IPS-18a (cell line): Measurements from ENCODE around the gene SLC47A2.
"Not testable (repeated sequence)": the region's sequence is repeated elsewhere in the genome, so short reads cannot be mapped to it uniquely, and the experiment has no call there.

Source experiments
- H3K27ac ChIP-seq: one replicate; pipeline ENCODE4 v1.5.1; 2013; ENCODE audit warnings: low read length
- H3K27me3 ChIP-seq: one replicate; pipeline ENCODE4 v1.6.1; 2013; ENCODE audit warnings: mild to moderate bottlenecking, low read length; ENCODE audit not compliant: control insufficient read depth, insufficient read depth
- H3K36me3 ChIP-seq: one replicate; pipeline ENCODE4 v1.6.1; 2013; ENCODE audit warnings: low read depth, low read length; ENCODE audit not compliant: control insufficient read depth
- H3K4me1 ChIP-seq: one replicate; pipeline ENCODE4 v1.6.1; 2013; ENCODE audit warnings: low read depth, low read length; ENCODE audit not compliant: control insufficient read depth
- H3K4me3 ChIP-seq: one replicate; pipeline ENCODE4 v1.5.1; 2013; ENCODE audit warnings: low read length
- H3K9ac ChIP-seq: one replicate; pipeline ENCODE4 v1.6.1; 2013; ENCODE audit warnings: mild to moderate bottlenecking, low read length, moderate library complexity
- H3K9me3 ChIP-seq: one replicate; pipeline ENCODE4 v1.6.1; 2013; ENCODE audit warnings: low read depth, low read length; ENCODE audit not compliant: control insufficient read depth

SLC47A2 gene

DNA sequence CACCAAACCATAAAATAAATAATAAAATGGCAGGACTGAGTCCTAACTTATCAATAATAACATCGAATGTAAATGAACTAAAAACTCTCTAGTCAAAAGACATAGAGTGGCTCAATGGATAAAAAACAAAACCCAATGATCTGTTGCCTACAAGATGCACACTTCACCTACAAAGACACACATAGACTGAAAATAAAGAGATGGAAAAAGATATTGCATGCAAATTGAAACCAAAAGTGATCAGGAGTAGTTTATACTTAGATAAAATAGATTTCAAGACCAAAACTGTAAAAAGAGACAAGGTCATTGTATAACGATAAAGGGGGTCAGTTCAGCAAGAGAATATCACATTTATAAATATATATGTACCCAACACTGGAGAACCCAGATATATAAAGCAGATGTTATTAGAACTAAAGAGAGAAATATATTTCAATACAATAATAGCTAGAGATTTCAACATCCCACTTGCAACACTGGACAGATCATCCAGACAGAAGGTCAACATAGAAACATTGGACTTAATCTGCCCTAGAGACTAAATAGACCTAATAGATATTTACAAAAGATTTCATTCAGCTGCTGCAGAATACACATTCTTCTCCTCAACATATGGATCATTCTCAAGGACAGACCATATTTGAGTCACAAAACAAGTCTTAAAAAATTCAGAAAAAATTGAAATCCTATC lies 29.8 kb downstream of the SLC47A2 start:
- H3K27me3 ChIP-seq, result no peaks in the 10 kb centered on the region
- peaks cover 22% of the 10 kb centered on the region for H3K9me3 ChIP-seq
- no peaks in the 10 kb centered on the region for H3K36me3 ChIP-seq
- no peaks in the 10 kb centered on the region for H3K4me1 ChIP-seq
- H3K4me3 ChIP-seq, result no peak overlapping the region
- H3K9ac ChIP-seq, result no peak overlapping the region
- no peak overlapping the region for H3K27ac ChIP-seq

GRCh38 chr17:19684909-19685580 lies 31.3 kb downstream of the SLC47A2 start:
- not testable (repeated sequence) for H3K36me3 ChIP-seq, H3K4me3 ChIP-seq, H3K27ac ChIP-seq, H3K4me1 ChIP-seq, H3K9ac ChIP-seq, H3K27me3 ChIP-seq
- H3K9me3 ChIP-seq, result peaks cover 22% of the 10 kb centered on the region

- H3K27ac ChIP-seq, result no peak overlapping the region
- H3K36me3 ChIP-seq, result peaks cover 9% of the 10 kb centered on the region
- H3K9me3 ChIP-seq, result peaks cover 24% of the 10 kb centered on the region
- H3K9ac ChIP-seq, result no peak overlapping the region
- H3K27me3 ChIP-seq, result no peaks in the 10 kb centered on the region
- H3K4me3 ChIP-seq, result no peak overlapping the region
- H3K4me1 ChIP-seq, result no peaks in the 10 kb centered on the region
Measured at GRCh38 chr17:19683117-19683516, 33.3 kb downstream of the SLC47A2 start.

DNA sequence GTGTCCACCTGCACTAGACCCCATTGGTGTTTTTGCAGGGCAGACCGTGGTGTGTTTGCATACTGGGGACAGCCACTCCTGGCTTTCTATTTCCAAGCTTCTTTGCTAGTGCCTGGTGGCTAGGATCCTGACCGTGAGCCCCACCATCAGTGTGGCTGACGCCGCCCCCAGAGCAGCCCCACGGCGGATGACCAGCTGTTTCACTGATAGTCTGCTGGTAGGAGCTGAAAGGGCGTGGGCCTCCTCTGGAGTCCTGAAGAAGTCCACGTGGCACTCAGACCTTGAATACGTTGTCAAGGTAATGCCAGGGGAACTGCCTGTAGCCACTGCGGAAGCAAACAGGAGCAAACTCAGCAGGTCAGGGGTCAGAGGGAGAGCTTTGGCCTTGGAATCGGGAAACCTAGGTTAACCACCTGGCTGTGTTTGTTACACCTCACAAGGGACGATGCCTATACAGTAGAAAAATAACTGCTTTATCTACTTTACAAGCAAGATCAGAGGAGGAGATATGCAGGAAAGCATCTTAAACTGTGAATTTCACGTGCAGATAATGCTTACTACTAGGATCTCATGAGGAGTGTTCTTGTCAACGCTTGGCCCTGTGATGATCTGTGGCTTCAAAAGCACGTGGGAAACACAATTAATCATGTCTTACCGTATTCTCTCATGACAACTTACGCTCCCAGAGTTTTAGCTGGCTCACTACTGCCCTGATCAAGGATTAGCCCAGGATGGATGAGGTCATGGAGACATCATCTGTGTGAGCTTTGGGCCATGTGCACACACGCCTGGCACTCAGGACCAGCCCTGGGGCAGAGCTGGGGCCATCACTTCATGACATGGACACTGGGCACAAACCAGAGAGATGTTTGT lies 37.6 kb downstream of the SLC47A2 start:
- no peak overlapping the region for H3K9ac ChIP-seq
- H3K4me3 ChIP-seq, result no peak overlapping the region

GRCh38 chr17:19677736-19678379 lies 38.5 kb downstream of the SLC47A2 start:
- H3K9me3 ChIP-seq, result peaks cover 28% of the 10 kb centered on the region
- H3K27me3 ChIP-seq, result no peaks in the 10 kb centered on the region
- H3K27ac ChIP-seq, result no peak overlapping the region
- no peak overlapping the region for H3K4me3 ChIP-seq
- H3K9ac ChIP-seq, result no peak overlapping the region
- H3K4me1 ChIP-seq, result no peaks in the 10 kb centered on the region
- H3K36me3 ChIP-seq, result peaks cover 32% of the 10 kb centered on the region

More for the DNA sequence above, 37.6 kb downstream of the SLC47A2 start:
- Histone ChIP-seq H3K27ac (no peak overlapping the region), H3K9me3 (peaks cover 30% of the 10 kb centered on the region), H3K36me3 (peaks cover 30% of the 10 kb centered on the region), H3K27me3 (no peaks in the 10 kb centered on the region), H3K4me1 (no peaks in the 10 kb centered on the region)

GRCh38 chr17:19676896-19677295 lies 39.5 kb downstream of the SLC47A2 start:
- Histone ChIP-seq H3K4me3 (no peak overlapping the region), H3K36me3 (peaks cover 32% of the 10 kb centered on the region), H3K9ac (no peak overlapping the region)

GRCh38 chr17:19673623-19674022 lies 42.8 kb downstream of the SLC47A2 start:
- Histone ChIP-seq H3K27me3 (no peaks in the 10 kb centered on the region), H3K9me3 (peaks cover 21% of the 10 kb centered on the region), H3K27ac (no peak overlapping the region), H3K9ac (no peak overlapping the region), H3K4me1 (no peaks in the 10 kb centered on the region), H3K36me3 (peaks cover 24% of the 10 kb centered on the region), H3K4me3 (no peak overlapping the region)

More at GRCh38 chr17:19676896-19677295, 39.5 kb downstream of the SLC47A2 start:
- peaks cover 28% of the 10 kb centered on the region for H3K9me3 ChIP-seq
- H3K27me3 ChIP-seq, result no peaks in the 10 kb centered on the region
- H3K4me1 ChIP-seq, result no peaks in the 10 kb centered on the region
- no peak overlapping the region for H3K27ac ChIP-seq

DNA sequence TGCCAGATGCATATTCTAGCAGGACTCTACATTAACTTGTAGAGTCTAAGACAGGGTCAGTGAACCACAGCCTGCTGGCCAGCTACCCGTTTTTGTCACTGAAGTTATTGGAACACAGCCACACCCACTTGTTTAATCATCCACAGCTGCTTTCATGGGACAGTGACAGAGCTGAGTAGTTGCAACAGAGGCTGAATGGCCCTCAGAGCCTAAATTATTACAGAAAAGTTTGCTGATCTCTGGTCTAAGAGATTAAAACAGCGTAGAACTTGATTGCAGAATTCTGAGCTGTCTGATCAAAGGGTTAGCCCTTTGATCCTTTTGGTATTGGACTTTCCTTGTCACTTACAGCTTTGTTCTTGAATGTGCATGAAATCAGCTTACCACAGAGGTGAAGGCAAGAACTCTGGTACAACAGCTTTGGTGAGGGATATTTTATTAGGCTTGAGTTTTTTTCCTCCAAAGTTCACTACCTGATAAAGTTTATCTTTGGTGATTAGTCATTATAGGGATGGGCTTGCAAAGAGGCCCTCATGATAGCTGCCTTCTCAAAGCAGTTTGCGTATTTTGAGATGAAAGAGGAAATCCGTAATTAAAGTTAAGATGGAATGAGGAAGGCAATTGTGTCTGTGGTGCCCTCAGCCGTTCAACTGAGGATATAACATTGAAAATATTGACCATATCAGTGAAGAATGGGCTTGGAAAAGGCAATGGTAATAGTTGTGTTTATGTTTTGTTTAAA lies 44.2 kb downstream of the SLC47A2 start:
- Histone ChIP-seq H3K27me3 (no peaks in the 10 kb centered on the region), H3K4me3 (no peak overlapping the region), H3K27ac (no peak overlapping the region), H3K36me3 (peaks cover 19% of the 10 kb centered on the region), H3K4me1 (no peaks in the 10 kb centered on the region), H3K9ac (no peak overlapping the region), H3K9me3 (peaks cover 7% of the 10 kb centered on the region)

DNA sequence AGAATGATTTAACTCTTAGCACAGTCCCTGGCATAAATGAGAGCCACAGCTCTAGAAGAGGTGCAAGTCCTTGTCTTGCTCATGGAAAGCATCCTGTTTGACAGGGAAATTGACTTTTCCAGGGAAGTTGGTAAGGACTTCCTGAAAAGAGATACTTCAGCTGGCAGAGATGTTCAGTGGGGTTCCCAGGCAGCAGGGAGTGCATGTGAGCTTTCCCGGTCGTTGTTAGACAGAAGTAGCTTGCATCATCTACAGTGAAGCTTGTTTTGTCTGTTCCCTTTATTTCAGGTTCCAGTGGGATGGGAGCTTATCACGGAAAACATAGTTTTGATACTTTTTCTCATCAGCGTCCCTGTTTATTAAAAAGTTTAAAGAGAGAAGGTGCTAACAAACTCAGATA lies 45.0 kb downstream of the SLC47A2 start:
- peaks cover 2% of the 10 kb centered on the region for H3K9me3 ChIP-seq
- H3K4me3 ChIP-seq, result no peak overlapping the region
- no peak overlapping the region for H3K27ac ChIP-seq
- peaks cover 14% of the 10 kb centered on the region for H3K36me3 ChIP-seq
- no peaks in the 10 kb centered on the region for H3K4me1 ChIP-seq
- H3K27me3 ChIP-seq, result no peaks in the 10 kb centered on the region
- H3K9ac ChIP-seq, result no peak overlapping the region

DNA sequence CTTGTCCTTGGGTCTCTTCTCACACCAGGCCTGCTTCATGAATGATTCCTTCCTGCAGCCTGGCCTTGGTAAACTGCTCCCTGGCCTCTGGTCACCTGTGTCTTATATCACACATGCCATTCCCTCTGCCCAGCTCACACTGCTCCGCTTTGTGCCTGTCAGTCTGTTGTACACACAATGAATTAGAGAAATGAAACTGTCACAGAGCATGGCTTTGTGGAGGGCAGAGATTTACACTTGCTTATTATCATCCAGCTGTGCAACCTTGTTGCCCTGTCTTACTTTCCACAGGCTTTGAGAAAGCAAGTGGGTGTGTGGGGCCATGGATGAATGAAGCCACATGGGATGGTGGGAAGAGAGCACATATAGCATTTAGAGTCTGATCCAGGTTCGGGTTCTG lies 45.5 kb downstream of the SLC47A2 start:
- Histone ChIP-seq H3K36me3 (peaks cover 14% of the 10 kb centered on the region), H3K9me3 (no peaks in the 10 kb centered on the region), H3K4me3 (no peak overlapping the region), H3K4me1 (no peaks in the 10 kb centered on the region), H3K9ac (no peak overlapping the region), H3K27ac (no peak overlapping the region), H3K27me3 (no peaks in the 10 kb centered on the region)

DNA sequence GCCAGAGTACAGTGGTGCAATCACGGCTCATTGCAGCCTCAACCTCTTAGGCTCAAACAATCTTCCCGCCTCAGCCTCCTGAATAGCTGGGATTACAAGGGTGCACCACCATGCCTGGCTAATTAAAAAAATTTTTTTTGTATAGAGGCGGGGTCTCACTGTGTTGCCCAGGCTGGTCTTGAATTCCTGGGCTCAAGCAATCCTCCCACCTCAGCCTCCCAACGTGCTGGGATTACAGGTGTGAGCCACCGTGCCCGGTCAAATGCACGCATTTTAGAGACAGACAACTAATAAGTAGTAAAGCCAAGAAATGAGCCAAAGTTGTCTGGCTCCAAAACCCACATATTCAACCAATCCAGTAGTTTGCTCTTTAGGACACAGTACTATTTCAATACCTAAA lies 46.7 kb downstream of the SLC47A2 start:
- peaks cover 11% of the 10 kb centered on the region for H3K36me3 ChIP-seq
- not testable (repeated sequence) for H3K9ac ChIP-seq, H3K4me1 ChIP-seq, H3K4me3 ChIP-seq, H3K9me3 ChIP-seq, H3K27me3 ChIP-seq, H3K27ac ChIP-seq
